Measurements from ENCODE around the gene TXN2.

TXN2 gene

GRCh38 chr22:36486619-36487384 is 5.4 kb upstream of the TXN2 start:
- peak in 1 of 2 donors; percentile 38 for DNase-seq (ENCODE audit: low read depth in 2 of 2)

DNA sequence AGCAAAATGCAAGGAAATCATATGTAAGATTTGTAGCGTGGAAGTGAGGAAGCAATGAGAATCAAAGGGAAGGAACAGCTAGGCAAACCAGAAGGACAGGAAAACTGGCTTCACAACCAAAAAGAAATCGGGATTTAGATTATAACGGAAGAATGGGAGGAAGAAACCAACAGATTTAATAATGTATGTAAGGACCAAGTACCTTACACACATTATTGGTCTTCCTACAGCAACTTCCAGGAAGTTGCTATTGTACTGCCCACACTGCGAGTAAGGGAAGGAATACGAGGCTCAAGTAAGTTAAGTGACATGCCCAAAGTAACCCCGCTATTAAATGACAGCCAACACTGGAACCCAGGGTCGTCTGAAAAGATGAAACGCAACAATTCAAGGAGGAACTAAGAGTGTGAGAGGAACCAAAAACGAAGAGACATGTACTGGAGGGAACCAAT is 473 bp downstream of the TXN2 start:
- no peak for DNase-seq (ENCODE audit: low read depth in 2 of 2)

DNA sequence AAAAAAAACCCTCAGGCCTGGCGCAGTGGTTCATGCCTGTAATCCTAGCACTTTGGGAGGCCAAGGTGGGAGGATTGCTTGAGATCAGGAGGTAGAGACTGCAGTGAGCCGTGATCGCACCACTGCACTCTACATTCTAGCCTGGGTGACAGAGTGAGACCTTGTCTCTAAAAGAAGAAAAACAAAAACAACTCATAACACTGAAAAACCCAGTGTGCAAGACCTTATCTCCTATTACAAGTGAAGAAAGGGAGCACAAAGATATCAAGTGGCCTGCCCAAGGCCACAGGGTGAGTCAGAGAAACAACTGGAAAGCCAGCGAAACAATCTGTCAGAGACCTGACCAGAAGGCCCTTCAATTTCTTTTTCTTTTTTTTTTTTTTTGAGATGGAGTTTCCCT is 2.5 kb downstream of the TXN2 start:
- DNase-seq (ENCODE audit: low read depth in 2 of 2): no peak

DNA sequence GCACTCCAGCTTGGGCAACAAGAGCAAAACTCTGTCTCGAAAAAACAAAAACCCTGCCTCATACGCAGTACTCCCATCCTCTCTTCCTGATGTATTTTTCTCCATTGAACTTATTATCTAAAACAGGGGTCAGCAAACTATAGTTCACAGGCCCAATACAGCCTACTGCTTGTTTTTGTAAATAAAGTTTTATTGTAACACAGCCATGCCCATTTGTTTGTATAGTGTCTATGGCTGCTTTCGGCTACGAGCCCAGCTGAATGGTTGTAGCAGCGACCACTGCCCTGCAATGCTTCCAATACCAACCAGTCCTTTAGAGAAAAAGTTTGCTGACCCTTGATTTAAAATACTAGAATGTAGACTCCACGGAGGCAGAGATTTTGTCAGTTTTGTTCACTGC is 6.1 kb downstream of the TXN2 start:
- DNase-seq (ENCODE audit: low read depth in 2 of 2): no peak

GRCh38 chr22:36472689-36473088 is 8.8 kb downstream of the TXN2 start:
- no peak for DNase-seq (ENCODE audit: low read depth in 2 of 2)

DNA sequence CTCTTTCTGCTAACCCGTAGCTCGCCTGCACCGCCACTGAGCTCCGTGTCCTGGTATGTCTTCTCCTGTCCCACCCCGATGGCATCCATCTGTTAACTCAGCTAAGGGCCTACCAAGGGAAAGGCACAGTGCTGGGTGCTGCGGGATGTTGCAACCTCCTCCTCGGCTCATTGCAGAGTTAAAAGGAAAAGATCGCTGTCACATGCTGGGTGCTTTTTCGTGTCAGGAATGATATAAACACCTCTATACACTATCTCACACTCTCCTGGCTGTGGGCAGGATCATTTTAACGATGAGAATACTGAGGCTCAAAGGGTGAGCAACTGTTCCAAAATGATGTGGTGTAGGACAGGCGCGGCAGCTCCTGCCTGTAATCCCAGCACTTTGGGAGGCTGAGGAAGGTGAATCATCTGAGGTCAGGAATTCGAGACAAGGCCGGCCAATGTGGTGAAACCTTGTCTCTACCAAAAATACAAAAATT is 10.1 kb downstream of the TXN2 start:
- no peak for DNase-seq (ENCODE audit: low read depth in 2 of 2)

- DNase-seq (ENCODE audit: low read depth in 2 of 2): no peak
These were observed 10.5 kb downstream of the TXN2 start for GRCh38 chr22:36470994-36471331.

DNA sequence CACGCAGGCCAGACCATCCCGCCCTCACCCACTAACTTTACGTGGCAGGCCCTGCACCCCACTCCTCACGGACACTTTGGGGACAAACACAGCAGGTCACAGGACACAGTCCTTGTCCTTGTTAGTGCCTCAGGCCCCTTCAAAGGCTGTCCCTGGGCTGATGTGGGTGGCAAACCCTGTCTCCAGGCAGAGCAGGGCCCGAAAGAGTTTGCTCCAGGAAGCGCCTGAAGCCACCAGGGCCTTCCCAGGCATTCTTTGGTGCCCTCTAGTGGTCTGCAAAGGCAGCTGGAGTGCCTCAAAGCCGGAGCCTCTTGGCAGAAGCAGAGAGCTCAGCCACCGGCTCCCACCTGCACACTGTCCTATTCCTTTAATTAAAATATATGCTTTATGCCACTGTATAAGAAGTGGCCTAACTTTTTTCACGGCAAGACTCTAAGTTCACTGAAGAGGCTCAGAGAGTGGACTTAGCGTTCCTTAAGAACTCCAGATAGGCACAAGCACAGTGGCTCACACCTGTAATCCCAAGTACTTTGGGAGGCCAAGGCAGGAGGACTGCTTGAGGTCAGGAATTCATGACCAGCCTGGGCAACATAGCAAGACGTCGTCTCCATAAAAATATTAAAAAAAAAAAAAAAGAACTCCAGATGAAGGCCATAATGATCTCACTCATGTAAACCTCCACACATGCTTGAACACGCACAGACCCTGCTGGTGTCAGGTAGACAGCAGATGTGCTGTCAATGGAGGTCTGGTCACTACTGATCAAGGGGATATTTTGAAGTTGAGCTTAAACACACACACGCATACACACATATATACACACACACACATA is 11.1 kb downstream of the TXN2 start:
- DNase-seq (ENCODE audit: low read depth in 2 of 2): peak; percentile 47 to 70

GRCh38 chr22:36469094-36469710 is 12.2 kb downstream of the TXN2 start:
- DNase-seq (ENCODE audit: low read depth in 2 of 2): no peak

GRCh38 chr22:36467946-36468345 is 13.5 kb downstream of the TXN2 start:
- DNase-seq (ENCODE audit: low read depth in 2 of 2): no peak

DNA sequence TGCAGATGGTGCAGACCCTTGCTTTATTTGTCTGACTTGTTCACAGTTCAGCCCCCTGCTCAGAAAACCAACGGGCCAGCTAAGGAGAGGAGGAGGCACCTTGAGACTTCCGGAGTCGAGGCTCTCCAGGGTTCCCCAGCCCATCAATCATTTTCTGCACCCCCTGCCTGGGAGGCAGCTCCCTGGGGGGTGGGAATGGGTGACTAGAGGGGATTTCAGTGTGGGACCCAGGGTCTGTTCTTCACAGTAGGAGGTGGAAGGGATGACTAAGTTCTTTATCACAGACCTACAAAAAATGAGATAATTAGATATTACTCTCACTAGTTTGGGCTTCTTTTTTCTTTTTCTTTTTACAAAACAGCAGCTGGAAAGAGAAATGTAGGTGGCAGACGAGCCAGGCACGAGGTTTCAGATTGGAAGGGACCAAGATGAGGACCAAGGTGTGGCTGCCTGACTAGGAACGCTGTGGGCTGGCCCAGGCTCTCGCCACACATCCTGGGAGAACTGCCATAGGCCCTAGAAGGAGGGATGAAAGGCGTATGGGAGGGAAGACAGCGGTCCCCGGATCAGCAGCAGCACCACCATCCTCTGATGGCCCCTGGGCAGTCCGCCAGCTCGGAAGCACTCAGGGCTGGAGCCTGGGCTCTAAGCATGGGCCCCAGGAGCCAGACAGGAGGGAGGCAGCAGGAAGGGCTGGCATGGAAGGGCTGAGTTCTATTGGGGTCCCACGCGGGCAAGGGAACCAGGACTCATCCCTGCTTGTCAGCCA is 14.2 kb downstream of the TXN2 start:
- no peak for DNase-seq (ENCODE audit: low read depth in 2 of 2)

DNA sequence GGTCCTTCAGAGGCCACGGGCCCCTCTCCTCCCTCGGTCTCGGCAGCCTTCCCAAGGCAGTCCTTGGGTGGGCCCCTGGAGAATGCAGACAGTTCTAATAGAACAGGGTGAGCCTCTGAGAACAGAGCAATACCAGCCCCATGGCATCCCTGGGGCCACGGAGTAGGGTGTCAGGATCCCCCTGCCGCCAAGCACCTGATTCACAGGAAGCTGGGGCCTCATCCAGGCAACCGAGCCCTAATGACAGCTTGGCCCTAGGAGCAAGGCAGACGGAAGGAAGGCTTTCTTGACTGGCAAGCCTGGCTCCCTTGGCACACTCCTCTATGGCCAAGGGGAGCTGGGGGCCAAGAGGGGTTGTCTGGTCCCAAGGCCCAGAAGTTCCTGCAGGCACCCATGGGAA is 15.2 kb downstream of the TXN2 start:
- DNase-seq (ENCODE audit: low read depth in 2 of 2): no peak

GRCh38 chr22:36465232-36466021 is 16.0 kb downstream of the TXN2 start:
- no peak for DNase-seq (ENCODE audit: low read depth in 2 of 2)

GRCh38 chr22:36464715-36465231 is 16.7 kb downstream of the TXN2 start:
- DNase-seq (ENCODE audit: low read depth in 2 of 2): no peak

DNA sequence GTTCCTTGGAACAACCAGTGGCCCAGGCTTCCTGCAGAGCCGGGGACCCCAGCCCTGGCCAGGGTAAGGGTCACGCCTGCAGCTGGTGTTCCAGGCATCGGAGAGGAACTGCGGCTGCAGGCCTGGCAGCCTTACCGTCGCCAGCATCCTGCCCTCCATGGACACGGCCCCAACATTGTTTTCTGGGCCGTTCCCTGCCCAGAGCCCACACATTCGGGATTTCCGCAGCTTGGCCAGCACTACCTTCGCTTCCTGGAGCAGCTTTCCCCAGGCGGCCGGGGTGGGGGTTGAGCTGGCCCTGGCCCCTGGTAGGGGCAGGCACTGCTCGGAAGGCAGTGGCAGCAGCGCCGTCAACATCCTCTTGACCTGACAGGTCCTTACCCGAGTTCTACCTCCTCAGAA is 17.7 kb downstream of the TXN2 start:
- no peak for DNase-seq (ENCODE audit: low read depth in 2 of 2)

- DNase-seq (ENCODE audit: low read depth in 2 of 2): no peak
These were observed 19.5 kb downstream of the TXN2 start for GRCh38 chr22:36461665-36462649.

DNA sequence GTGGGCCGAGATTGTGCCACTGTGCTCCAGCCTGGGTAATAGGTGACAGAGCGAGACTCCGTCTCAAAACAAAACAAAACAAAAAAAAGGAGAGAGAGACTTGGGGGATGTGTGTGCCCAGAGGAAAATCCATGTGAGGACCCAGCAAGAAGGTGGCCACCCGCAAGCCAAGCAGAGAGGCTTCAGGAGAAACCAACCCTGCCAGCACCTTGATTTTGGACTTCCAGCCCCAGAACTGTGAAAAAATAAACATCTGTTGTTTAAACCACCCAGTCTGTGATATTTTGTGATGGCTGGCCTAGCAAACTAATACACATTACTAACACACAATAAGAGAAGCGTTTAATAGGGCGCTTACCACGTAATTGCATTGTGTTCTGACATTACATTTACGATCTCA is 21.2 kb downstream of the TXN2 start:
- no peak for DNase-seq (ENCODE audit: low read depth in 2 of 2)

DNA sequence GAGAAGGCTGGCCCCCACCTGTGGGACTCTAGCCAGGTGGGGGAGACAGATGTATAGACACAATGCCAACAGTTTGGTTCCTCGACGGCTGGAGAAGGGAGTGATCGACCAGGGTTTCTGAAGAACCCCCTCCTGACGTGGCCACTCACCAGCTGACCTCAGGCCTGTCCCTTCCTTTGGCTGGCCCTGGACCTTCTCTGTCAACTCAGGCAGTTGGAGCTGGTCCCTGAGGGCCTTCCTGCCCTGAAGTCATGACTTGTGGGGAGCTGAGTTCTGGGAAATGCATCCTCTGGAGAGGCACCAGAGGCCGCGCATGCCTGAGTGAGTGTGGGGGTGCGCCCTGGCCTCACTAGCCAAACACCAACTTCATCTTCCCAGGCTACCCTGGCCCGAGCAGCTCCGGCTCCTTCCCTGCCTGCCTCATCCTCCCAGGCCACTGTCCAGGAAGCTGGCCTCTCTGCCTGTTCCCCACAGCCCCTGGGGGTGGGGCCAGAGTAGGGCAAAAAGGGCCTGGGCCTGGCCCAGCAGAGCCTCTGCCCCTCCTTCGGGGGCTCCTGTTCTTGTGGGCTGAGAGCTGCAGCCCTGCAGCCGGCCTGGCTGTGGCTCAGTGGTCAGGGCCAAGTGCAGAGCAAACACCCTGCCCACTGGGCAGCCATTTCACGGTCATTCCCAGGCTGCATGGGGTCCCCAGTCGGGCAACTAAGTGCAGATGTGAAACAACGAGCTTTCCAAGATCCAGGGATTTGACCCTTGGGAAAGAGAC is 23.6 kb downstream of the TXN2 start:
- no peak for DNase-seq (ENCODE audit: low read depth in 2 of 2)

GRCh38 chr22:36456464-36456845 is 25.0 kb downstream of the TXN2 start:
- no peak for DNase-seq (ENCODE audit: low read depth in 2 of 2)

Measured in stimulated activated CD4-positive, alpha-beta T cell treated with anti-CD3 and anti-CD28 coated beads, Interleukin-1b, Interleukin-23, amount 100 ng/mL, for 1 hour (primary cell).